ENCODE results near the gene CARHSP1.

CARHSP1 gene

GRCh38 chr16:8854298-8854948, 14.4 kb downstream of the CARHSP1 start:
- TF ChIP-seq CTCF (IDR thresholded peaks at IDR 0.05; ENCODE audit: extremely low read depth, missing control alignments), result no peak
- DNase-seq (ENCODE audit: low spot score), result no peak

- TF ChIP-seq CTCF (IDR thresholded peaks at IDR 0.05; ENCODE audit: extremely low read depth, missing control alignments), result no peak
- DNase-seq (ENCODE audit: low spot score), result no peak
Observed at GRCh38 chr16:8853611-8854010, 15.2 kb downstream of the CARHSP1 start.

GRCh38 chr16:8853150-8853549, 15.7 kb downstream of the CARHSP1 start:
- no peak for TF ChIP-seq CTCF (IDR thresholded peaks at IDR 0.05; ENCODE audit: extremely low read depth, missing control alignments)
- DNase-seq (ENCODE audit: low spot score), result no peak

GRCh38 chr16:8852534-8852933, 16.3 kb downstream of the CARHSP1 start:
- DNase-seq (ENCODE audit: low spot score), result no peak
- no peak for TF ChIP-seq CTCF (IDR thresholded peaks at IDR 0.05; ENCODE audit: extremely low read depth, missing control alignments)

- no peak for DNase-seq (ENCODE audit: low spot score)
- TF ChIP-seq CTCF (IDR thresholded peaks at IDR 0.05; ENCODE audit: extremely low read depth, missing control alignments), result no peak
Observed at GRCh38 chr16:8851761-8852403, 16.9 kb downstream of the CARHSP1 start.

- no peak for DNase-seq (ENCODE audit: low spot score)
- TF ChIP-seq CTCF (IDR thresholded peaks at IDR 0.05; ENCODE audit: extremely low read depth, missing control alignments), result no peak
Observed at GRCh38 chr16:8850279-8850885, 18.4 kb downstream of the CARHSP1 start.

GRCh38 chr16:8849411-8850011, 19.3 kb downstream of the CARHSP1 start:
- TF ChIP-seq CTCF (IDR thresholded peaks at IDR 0.05; ENCODE audit: extremely low read depth, missing control alignments), result no peak
- DNase-seq (ENCODE audit: low spot score), result no peak

Data from GM20000 (cell line).